Measurements from ENCODE around the gene NEBL. TPM values are rescaled to one million over a fixed set of nuclear protein-coding genes. Genes with fewer than 3 reads are reported as not detected.

NEBL gene
- total RNA-seq, 4 donors from 2014 or later, result 6.0 to 14.0 (median 12.1) TPM

DNA sequence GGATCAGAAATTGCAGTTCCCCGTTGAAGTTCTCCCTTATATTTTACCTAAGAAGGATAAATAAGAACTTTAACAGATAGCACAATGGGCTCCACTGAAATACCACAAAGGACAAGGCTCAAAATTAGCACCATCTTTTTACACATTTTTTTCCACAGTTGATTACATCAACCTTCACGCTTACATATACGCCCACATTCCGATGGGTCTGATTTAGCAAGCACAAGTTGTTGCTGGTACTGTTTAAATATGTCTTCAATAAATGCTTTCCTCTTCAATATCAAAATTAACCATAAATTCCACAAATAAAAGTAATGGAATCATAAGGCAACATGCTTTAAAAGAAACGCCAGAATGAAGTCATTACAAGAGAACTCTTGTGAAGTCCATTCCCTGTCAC lies 79.5 kb downstream of the NEBL start:
- WGBS, 2 donors (ENCODE audit: low coverage in 1 of 2), result 86 to 91% methylated on average over 5 of the region's 5 CpGs
- no peak for DNase-seq
- no peaks in the 10 kb centered on the region for H3K9me3 ChIP-seq
- H3K36me3 ChIP-seq, result no peaks in the 10 kb centered on the region
- TF ChIP-seq EP300 (IDR thresholded peaks at IDR 0.05; ENCODE audit: low read depth) (no peak), POLR2A (IDR thresholded peaks at IDR 0.05) (no peak), POLR2AphosphoS5 (IDR thresholded peaks at IDR 0.05) (no peak)
- TF ChIP-seq, protein P1, sequence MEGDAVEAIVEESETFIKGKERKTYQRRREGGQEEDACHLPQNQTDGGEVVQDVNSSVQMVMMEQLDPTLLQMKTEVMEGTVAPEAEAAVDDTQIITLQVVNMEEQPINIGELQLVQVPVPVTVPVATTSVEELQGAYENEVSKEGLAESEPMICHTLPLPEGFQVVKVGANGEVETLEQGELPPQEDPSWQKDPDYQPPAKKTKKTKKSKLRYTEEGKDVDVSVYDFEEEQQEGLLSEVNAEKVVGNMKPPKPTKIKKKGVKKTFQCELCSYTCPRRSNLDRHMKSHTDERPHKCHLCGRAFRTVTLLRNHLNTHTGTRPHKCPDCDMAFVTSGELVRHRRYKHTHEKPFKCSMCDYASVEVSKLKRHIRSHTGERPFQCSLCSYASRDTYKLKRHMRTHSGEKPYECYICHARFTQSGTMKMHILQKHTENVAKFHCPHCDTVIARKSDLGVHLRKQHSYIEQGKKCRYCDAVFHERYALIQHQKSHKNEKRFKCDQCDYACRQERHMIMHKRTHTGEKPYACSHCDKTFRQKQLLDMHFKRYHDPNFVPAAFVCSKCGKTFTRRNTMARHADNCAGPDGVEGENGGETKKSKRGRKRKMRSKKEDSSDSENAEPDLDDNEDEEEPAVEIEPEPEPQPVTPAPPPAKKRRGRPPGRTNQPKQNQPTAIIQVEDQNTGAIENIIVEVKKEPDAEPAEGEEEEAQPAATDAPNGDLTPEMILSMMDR (IDR thresholded peaks at IDR 0.05), result no peak
- no peaks in the 10 kb centered on the region for H3K4me1 ChIP-seq
- in situ Hi-C loops (cut with MboI; ENCODE audit: low pct_ligation_motif_present in 1 of 4, low pct_unique_long_range_greater_than_20kb in 1 of 4, low sequenced_read_pairs in 3 of 4) (no loop called here), intact Hi-C loops (cut with DNase I; ENCODE audit: low total_unique reads) (no loop called here)
- no peak overlapping the region for H3K4me3 ChIP-seq
- H3K27me3 ChIP-seq, result no peaks in the 10 kb centered on the region
- H3K27ac ChIP-seq, result no peak overlapping the region

DNA sequence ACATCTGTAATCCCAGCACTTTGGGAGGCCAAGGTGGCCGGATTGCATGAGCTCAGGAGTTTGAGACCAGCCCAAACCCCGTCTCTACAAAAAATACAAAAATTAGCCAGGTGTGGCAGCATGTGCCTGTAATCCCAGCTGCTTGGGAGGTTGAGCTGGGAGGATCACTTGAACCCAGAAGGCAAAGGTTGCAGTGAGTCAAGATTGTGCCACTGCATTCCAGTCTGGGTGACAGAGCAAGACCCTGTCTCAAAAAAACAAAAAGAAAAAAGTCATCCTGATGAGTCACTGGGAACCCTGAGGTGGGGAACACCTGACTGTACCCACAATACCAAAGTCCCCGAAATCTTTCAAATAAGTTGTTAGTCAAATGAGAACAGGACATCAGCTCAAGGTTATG lies 80.0 kb downstream of the NEBL start:
- H3K36me3 ChIP-seq, result no peaks in the 10 kb centered on the region
- no peak for DNase-seq
- H3K27me3 ChIP-seq, result no peaks in the 10 kb centered on the region
- no peaks in the 10 kb centered on the region for H3K4me1 ChIP-seq
- 72 to 90% methylated on average over 2 to 3 of the region's 3 CpGs for WGBS, 2 donors (ENCODE audit: low coverage in 1 of 2)
- no peak overlapping the region for H3K4me3 ChIP-seq
- TF ChIP-seq, protein P1 (IDR thresholded peaks at IDR 0.05), result no peak
- TF ChIP-seq EP300 (IDR thresholded peaks at IDR 0.05; ENCODE audit: low read depth), result no peak
- no peak for TF ChIP-seq POLR2A (IDR thresholded peaks at IDR 0.05)
- TF ChIP-seq POLR2AphosphoS5 (IDR thresholded peaks at IDR 0.05), result no peak
- H3K9me3 ChIP-seq, result no peaks in the 10 kb centered on the region
- no peak overlapping the region for H3K27ac ChIP-seq
- intact Hi-C loops (cut with DNase I; ENCODE audit: low total_unique reads), result no loop called here
- in situ Hi-C loops (cut with MboI; ENCODE audit: low pct_ligation_motif_present in 1 of 4, low pct_unique_long_range_greater_than_20kb in 1 of 4, low sequenced_read_pairs in 3 of 4), result no loop called here

DNA sequence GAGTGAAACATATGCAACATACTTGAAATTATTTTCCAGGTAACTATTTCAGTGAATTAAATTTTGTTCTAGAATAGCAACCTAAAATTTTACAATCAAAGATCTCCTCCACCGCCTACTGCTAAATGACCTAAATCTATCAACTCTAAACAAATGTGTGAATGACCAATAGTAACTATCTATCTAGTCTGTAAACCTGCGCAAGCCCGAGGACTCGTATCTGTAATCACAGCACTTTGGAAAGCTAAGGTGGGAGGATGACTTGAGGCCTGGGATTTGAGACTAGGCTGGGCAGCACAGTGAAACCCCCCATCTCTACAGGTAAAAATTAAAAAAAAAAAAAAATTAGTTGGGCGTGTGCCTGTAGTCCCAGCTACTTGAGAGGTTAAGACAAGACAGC lies 83.0 kb downstream of the NEBL start:
- Histone ChIP-seq H3K36me3 (no peaks in the 10 kb centered on the region), H3K27me3 (no peaks in the 10 kb centered on the region), H3K27ac (no peak overlapping the region), H3K4me3 (no peak overlapping the region), H3K9me3 (no peaks in the 10 kb centered on the region), H3K4me1 (no peaks in the 10 kb centered on the region)
- intact Hi-C loops (cut with DNase I; ENCODE audit: low total_unique reads) (loop anchor here (5.0 kb wide), 1 partner anchor 888 kb away; no protein-coding TSS in a partner anchor), in situ Hi-C loops (cut with MboI; ENCODE audit: low pct_ligation_motif_present in 1 of 4, low pct_unique_long_range_greater_than_20kb in 1 of 4, low sequenced_read_pairs in 3 of 4) (no loop called here)
- no peak for DNase-seq
- WGBS, 2 donors (ENCODE audit: low coverage in 1 of 2), result 70 to 85% methylated on average over 2 to 5 of the region's 5 CpGs
- TF ChIP-seq EP300 (IDR thresholded peaks at IDR 0.05; ENCODE audit: low read depth) (no peak), POLR2AphosphoS5 (IDR thresholded peaks at IDR 0.05) (no peak), POLR2A (IDR thresholded peaks at IDR 0.05) (no peak)
- TF ChIP-seq, protein P1 (IDR thresholded peaks at IDR 0.05), result no peak

DNA sequence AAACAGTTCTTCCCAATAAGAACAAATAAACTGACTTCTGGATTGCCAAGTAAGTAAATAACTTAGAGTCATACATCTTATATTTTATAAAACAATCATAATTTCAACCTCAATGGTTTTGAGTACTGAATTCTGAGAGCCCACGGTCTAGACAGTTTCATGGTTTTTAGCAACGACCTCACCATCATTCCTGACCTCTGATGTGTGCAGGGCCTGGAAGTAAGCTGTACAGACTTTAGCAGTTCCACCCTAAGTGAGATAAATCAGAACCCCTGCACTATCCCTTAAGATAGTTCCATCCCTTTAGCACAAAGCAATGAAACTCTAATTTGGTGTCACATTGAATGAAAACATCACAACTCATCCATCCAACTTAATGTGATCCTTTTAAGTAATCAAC lies 86.0 kb downstream of the NEBL start:
- WGBS, 2 donors (ENCODE audit: low coverage in 1 of 2), result 38 to 63% methylated on average over 2 of the region's 2 CpGs
- Histone ChIP-seq H3K27ac (no peak overlapping the region), H3K27me3 (no peaks in the 10 kb centered on the region), H3K9me3 (no peaks in the 10 kb centered on the region), H3K4me1 (no peaks in the 10 kb centered on the region), H3K36me3 (no peaks in the 10 kb centered on the region), H3K4me3 (no peak overlapping the region)
- in situ Hi-C loops (cut with MboI; ENCODE audit: low pct_ligation_motif_present in 1 of 4, low pct_unique_long_range_greater_than_20kb in 1 of 4, low sequenced_read_pairs in 3 of 4) (no loop called here), intact Hi-C loops (cut with DNase I; ENCODE audit: low total_unique reads) (loop anchor here (5.0 kb wide), 1 partner anchor 891 kb away; no protein-coding TSS in a partner anchor)
- no peak for TF ChIP-seq POLR2A (IDR thresholded peaks at IDR 0.05)
- TF ChIP-seq, protein P1 (IDR thresholded peaks at IDR 0.05), result no peak
- TF ChIP-seq POLR2AphosphoS5 (IDR thresholded peaks at IDR 0.05), result no peak
- TF ChIP-seq EP300 (IDR thresholded peaks at IDR 0.05; ENCODE audit: low read depth), result no peak
- no peak for DNase-seq

Measured in transverse colon (tissue), 4 donors.